ENCODE results near the gene C1orf35.

Gene C1orf35

DNA sequence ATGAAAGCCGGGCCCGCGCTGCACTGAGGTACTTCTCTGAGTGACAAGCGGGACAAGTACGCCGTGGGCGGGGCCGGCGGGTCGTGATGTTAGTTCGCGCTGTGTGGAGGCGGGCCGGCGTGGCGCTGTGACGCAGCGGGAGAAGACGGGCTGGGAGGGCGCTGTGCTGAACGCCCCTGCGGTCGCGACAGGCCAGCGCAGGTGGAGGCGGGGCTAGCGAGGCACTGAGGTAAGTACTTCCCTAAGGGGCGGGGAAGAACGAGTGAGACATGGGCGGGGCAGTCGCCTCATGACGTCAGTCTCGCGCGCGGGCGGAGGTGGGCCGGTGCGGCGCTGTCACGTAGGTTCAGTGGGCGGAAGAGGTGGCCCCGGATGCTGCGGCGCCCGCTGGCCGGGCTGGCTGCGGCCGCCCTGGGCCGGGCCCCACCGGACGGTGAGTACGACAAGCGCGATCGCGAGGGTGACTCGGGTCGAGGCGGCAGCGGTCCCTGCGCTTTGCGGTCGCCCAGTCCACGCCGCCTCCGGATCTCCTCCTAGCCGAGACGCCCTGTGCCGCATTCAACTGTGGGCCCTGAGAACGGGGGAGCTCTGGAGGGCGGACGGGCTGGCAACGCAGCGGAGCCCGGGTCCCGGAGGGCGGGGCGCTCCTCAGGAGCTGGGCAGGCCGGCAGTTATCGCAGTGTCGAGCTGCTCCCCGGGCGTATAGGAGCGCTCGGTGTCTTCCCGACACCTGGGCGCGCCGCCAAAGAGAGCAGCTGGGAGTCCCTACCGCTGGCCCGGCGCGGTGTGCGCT lies 37.0 kb upstream of the C1orf35 start, which contains the start of gene GUK1:
TSS of gene GUK1 (plus strand) at position 349 of the 793 bp plus-strand sequence. CDS start at position 373, 24 bp downstream.
- H3K36me3 ChIP-seq (ENCODE audit: control insufficient read depth, low read depth, low read length) = no peaks in the 10 kb centered on the region
- peaks cover 4% of the 10 kb centered on the region for H3K4me1 ChIP-seq (ENCODE audit: control insufficient read depth, low read depth, low read length)
- peak within 1 kb of the TSS; percentile 61 for H3K9ac ChIP-seq (ENCODE audit: low read length)
- peaks cover 35% of the 10 kb centered on the region for H3K27me3 ChIP-seq (ENCODE audit: control insufficient read depth, insufficient read depth, low read length)
- peak within 1 kb of the TSS; percentile 82 for H3K4me3 ChIP-seq (ENCODE audit: low read length)
- H3K27ac ChIP-seq (ENCODE audit: low read length) = no peak within 1 kb of the TSS
- no peaks in the 10 kb centered on the region for H3K9me3 ChIP-seq (ENCODE audit: control insufficient read depth, low read depth, low read length)

DNA sequence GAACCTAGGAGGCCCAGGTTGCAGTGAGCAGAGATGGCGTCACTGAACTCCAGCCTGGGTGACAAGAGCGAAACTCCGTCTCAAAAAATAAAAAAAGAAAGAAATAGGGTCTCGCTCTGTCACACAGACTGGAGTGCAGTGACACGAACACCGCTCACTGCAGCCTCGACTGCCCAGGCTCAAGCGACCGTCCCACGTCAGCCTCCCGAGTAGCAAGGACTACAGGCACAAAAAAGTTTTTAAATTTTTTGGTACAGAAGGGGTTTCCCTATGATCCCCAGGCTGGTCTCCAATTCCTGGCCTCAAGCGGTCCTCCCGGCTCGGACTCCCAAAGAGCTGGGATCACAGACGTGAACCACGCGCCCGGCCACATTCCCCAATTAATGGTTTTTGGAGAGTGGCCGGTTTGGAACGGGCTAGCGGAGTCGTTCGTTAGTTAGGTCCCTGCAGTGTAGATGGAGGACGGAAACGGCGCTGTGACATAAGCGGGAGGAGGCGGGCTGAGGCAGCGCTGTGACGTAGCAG lies 36.3 kb upstream of the C1orf35 start:
- Histone ChIP-seq H3K36me3 (ENCODE audit: control insufficient read depth, low read depth, low read length) (no peaks in the 10 kb centered on the region), H3K4me1 (ENCODE audit: control insufficient read depth, low read depth, low read length) (peaks cover 4% of the 10 kb centered on the region), H3K27ac (ENCODE audit: low read length) (no peak overlapping the region), H3K4me3 (ENCODE audit: low read length) (peak overlapping the region; percentile 75), H3K9ac (ENCODE audit: low read length) (peak overlapping the region; percentile 40), H3K9me3 (ENCODE audit: control insufficient read depth, low read depth, low read length) (no peaks in the 10 kb centered on the region), H3K27me3 (ENCODE audit: control insufficient read depth, insufficient read depth, low read length) (peaks cover 41% of the 10 kb centered on the region)

DNA sequence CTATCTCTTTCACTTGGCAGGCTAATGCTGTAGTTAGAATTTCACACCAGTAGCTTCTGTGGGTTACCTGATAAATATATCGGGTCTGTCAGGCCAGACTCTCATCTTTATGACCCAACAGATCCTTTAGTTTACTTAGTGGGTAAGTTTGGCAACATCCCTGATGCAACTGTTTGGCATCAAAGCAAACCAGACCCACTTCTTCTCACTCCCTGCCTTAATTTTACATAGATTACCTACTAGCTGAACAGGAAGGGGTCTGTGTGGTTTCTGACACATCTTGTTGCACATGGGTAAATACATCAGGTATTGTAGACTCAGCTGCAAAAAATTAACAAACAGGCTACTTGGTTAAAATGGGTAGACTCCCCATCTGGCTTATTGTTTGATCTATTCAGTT lies 33.8 kb upstream of the C1orf35 start:
- Histone ChIP-seq H3K4me3 (ENCODE audit: low read length) (no peak overlapping the region), H3K9ac (ENCODE audit: low read length) (no peak overlapping the region)

DNA sequence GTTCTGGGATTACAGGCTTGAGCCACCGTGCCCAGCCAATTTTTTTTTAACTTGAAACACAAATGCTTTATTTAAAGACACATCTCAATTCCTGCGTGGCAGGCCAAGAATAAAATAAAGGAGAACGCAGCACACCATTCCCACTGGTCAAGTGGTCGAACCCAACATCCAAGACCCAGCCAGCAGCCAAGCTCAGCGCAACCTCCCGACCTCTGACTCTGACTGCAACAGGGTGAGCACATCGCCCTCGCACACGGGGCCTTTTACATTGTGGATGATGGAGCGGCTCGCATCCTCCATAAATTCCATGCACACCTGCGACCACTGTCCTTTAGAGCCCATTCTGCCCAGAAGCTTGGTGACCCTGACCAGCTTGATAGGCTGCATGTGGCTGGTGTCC lies 31.5 kb upstream of the C1orf35 start:
- H3K27me3 ChIP-seq (ENCODE audit: control insufficient read depth, insufficient read depth, low read length) = peaks cover 58% of the 10 kb centered on the region
- no peaks in the 10 kb centered on the region for H3K9me3 ChIP-seq (ENCODE audit: control insufficient read depth, low read depth, low read length)
- no peak overlapping the region for H3K9ac ChIP-seq (ENCODE audit: low read length)
- no peaks in the 10 kb centered on the region for H3K4me1 ChIP-seq (ENCODE audit: control insufficient read depth, low read depth, low read length)
- H3K36me3 ChIP-seq (ENCODE audit: control insufficient read depth, low read depth, low read length) = no peaks in the 10 kb centered on the region
- no peak overlapping the region for H3K27ac ChIP-seq (ENCODE audit: low read length)
- H3K4me3 ChIP-seq (ENCODE audit: low read length) = no peak overlapping the region

More for the DNA sequence above, 33.8 kb upstream of the C1orf35 start:
- peaks cover 4% of the 10 kb centered on the region for H3K4me1 ChIP-seq (ENCODE audit: control insufficient read depth, low read depth, low read length)
- H3K36me3 ChIP-seq (ENCODE audit: control insufficient read depth, low read depth, low read length) = no peaks in the 10 kb centered on the region
- H3K27ac ChIP-seq (ENCODE audit: low read length) = no peak overlapping the region
- peaks cover 52% of the 10 kb centered on the region for H3K27me3 ChIP-seq (ENCODE audit: control insufficient read depth, insufficient read depth, low read length)
- no peaks in the 10 kb centered on the region for H3K9me3 ChIP-seq (ENCODE audit: control insufficient read depth, low read depth, low read length)

DNA sequence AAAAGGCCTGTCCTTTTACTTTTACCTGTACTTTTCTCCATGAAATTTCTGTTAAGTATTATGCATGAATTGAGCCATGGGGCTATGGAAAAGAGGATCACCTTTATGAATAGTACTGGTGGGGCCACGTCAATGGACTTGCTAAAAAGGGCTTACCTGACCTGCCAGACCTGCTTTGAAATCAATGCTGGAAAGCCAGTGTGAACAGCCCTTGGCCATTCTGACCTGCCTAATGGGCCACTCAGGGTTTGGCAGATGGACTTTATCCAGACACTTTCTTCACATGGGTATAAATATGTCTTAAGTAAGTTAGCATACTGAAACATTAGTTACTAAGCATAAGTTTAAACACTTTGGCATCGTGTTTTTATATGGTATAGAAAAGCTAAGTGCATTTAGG lies 28.6 kb upstream of the C1orf35 start:
- Histone ChIP-seq H3K27ac (ENCODE audit: low read length) (no peak overlapping the region), H3K27me3 (ENCODE audit: control insufficient read depth, insufficient read depth, low read length) (peaks cover 46% of the 10 kb centered on the region), H3K4me1 (ENCODE audit: control insufficient read depth, low read depth, low read length) (no peaks in the 10 kb centered on the region), H3K4me3 (ENCODE audit: low read length) (no peak overlapping the region), H3K9me3 (ENCODE audit: control insufficient read depth, low read depth, low read length) (no peaks in the 10 kb centered on the region), H3K36me3 (ENCODE audit: control insufficient read depth, low read depth, low read length) (no peaks in the 10 kb centered on the region), H3K9ac (ENCODE audit: low read length) (no peak overlapping the region)

DNA sequence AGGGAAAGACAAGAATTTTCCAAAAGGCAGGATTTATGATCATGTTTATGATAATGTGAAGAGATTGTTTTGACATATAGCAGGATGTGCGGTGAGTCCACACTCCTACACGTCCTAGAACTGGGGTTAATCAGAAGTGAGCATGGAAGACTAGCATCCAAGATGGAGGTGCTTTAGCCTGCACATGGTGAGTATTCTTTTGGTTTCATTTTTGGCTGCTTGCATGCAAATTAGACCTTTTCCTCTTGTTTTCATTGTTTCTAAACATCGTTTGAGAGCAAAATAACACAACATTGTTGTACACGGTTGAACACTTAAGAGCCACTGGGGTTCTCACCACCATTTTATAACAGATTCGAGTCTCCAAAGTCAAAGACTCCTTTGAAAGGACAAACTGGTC lies 22.1 kb upstream of the C1orf35 start:
- H3K4me3 ChIP-seq (ENCODE audit: low read length) = no peak overlapping the region
- H3K4me1 ChIP-seq (ENCODE audit: control insufficient read depth, low read depth, low read length) = no peaks in the 10 kb centered on the region
- no peak overlapping the region for H3K27ac ChIP-seq (ENCODE audit: low read length)
- no peak overlapping the region for H3K9ac ChIP-seq (ENCODE audit: low read length)
- no peaks in the 10 kb centered on the region for H3K9me3 ChIP-seq (ENCODE audit: control insufficient read depth, low read depth, low read length)
- H3K27me3 ChIP-seq (ENCODE audit: control insufficient read depth, insufficient read depth, low read length) = peaks cover 38% of the 10 kb centered on the region
- H3K36me3 ChIP-seq (ENCODE audit: control insufficient read depth, low read depth, low read length) = no peaks in the 10 kb centered on the region

DNA sequence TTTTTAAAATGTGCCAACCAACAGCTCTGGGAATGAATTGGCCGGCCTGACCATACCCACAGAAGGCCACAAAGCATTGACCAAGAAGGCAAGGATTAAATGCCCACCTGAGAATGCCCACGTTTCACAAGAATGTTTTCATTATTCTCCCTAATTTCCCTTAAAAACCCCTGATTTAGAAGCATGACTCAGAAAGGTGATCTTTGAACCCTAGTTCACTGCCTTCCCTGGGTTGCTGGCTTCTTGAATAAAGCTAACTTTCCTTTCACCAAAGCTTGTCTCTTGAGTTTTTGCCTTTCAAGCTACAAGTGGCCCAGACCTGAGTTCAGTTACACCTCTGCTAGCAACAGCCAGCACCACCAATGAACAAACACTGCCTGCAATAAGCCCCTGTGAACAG lies 20.4 kb upstream of the C1orf35 start:
- H3K4me3 ChIP-seq (ENCODE audit: low read length) = no peak overlapping the region
- no peak overlapping the region for H3K9ac ChIP-seq (ENCODE audit: low read length)
- no peaks in the 10 kb centered on the region for H3K36me3 ChIP-seq (ENCODE audit: control insufficient read depth, low read depth, low read length)
- H3K27me3 ChIP-seq (ENCODE audit: control insufficient read depth, insufficient read depth, low read length) = peaks cover 28% of the 10 kb centered on the region
- no peaks in the 10 kb centered on the region for H3K9me3 ChIP-seq (ENCODE audit: control insufficient read depth, low read depth, low read length)
- no peak overlapping the region for H3K27ac ChIP-seq (ENCODE audit: low read length)
- H3K4me1 ChIP-seq (ENCODE audit: control insufficient read depth, low read depth, low read length) = no peaks in the 10 kb centered on the region

DNA sequence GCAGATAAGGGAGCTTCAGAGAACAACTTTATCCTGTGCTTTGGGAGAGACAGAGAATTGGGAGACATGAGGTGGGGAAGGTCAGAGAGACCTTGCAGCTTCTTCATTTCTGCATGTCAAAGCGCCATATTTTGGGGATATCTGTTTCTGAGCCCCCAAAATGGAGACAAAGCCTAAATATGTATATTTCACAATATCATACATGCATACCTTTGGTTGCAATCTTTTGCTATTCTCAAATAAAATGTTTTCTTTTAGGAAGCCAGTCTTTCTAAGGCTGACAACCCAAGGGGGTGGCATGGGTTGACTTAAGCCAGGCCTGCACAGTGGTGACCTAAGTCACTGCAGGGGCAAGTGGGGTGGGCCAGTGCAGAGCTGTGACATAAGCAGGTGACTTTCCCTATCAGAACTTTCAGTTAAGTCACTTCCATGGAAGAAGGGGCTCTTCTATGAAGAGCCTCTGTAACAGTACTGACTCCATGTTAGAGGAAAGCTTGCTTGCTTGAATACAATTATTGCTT lies 19.9 kb upstream of the C1orf35 start:
- H3K4me3 ChIP-seq (ENCODE audit: low read length) = no peak overlapping the region
- H3K9me3 ChIP-seq (ENCODE audit: control insufficient read depth, low read depth, low read length) = peaks cover 3% of the 10 kb centered on the region
- H3K4me1 ChIP-seq (ENCODE audit: control insufficient read depth, low read depth, low read length) = no peaks in the 10 kb centered on the region
- no peak overlapping the region for H3K27ac ChIP-seq (ENCODE audit: low read length)
- no peak overlapping the region for H3K9ac ChIP-seq (ENCODE audit: low read length)
- no peaks in the 10 kb centered on the region for H3K36me3 ChIP-seq (ENCODE audit: control insufficient read depth, low read depth, low read length)
- H3K27me3 ChIP-seq (ENCODE audit: control insufficient read depth, insufficient read depth, low read length) = peaks cover 28% of the 10 kb centered on the region

DNA sequence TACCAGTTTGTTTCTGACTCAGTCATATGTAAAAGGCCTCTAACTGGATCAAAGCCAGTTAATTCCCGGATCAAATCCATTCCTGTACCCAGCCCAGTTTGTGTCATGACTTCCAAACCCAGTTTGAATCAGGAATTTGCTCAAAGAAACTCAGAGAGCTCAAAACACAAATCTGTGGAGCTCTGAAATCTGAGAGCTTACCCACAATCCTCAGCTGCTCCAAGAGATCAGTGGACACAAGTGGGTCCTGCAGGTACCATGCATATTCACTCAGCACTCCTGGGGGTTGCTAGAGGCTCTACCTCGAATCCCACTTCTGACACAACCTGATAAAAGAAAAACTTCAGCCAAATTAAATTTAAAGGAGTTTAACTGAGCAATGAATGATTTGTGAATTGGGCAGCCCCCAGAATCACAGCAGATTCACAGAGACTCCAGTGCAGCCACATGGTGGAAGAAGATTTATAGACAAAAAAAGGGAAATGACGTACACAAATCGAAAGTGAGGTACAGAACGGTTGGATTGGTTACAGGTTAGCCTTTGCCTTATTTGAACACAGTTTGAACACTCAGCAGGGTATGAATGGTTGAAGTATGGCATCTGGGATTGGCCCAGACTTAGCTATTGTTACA lies 17.8 kb upstream of the C1orf35 start:
- Histone ChIP-seq H3K4me3 (ENCODE audit: low read length) (no peak overlapping the region), H3K4me1 (ENCODE audit: control insufficient read depth, low read depth, low read length) (no peaks in the 10 kb centered on the region)

DNA sequence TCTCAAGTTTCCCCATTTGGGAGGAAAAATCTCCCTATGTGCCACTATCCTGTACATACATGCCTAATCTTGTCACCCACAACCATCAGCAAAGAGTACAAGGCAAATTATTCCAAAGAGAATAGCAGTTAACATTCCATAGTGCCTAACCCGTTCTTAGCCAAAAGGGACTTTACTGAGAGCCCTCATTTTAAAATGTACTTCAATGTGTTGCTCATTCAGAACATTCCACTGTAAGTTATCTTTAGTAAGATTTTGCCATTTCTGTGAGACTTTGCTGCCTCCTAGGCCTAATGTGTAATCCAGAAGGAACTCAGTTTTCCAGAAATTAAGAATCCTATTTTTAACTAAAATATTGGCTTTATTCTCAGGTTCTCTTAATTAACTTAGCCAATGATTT lies 17.2 kb upstream of the C1orf35 start:
- Histone ChIP-seq H3K27ac (ENCODE audit: low read length) (no peak overlapping the region), H3K4me3 (ENCODE audit: low read length) (no peak overlapping the region), H3K9ac (ENCODE audit: low read length) (no peak overlapping the region), H3K36me3 (ENCODE audit: control insufficient read depth, low read depth, low read length) (no peaks in the 10 kb centered on the region), H3K9me3 (ENCODE audit: control insufficient read depth, low read depth, low read length) (peaks cover 11% of the 10 kb centered on the region), H3K4me1 (ENCODE audit: control insufficient read depth, low read depth, low read length) (no peaks in the 10 kb centered on the region), H3K27me3 (ENCODE audit: control insufficient read depth, insufficient read depth, low read length) (peaks cover 22% of the 10 kb centered on the region)

More for the DNA sequence above, 17.8 kb upstream of the C1orf35 start:
- Histone ChIP-seq H3K27ac (ENCODE audit: low read length) (no peak overlapping the region), H3K27me3 (ENCODE audit: control insufficient read depth, insufficient read depth, low read length) (peaks cover 22% of the 10 kb centered on the region), H3K36me3 (ENCODE audit: control insufficient read depth, low read depth, low read length) (no peaks in the 10 kb centered on the region), H3K9ac (ENCODE audit: low read length) (no peak overlapping the region), H3K9me3 (ENCODE audit: control insufficient read depth, low read depth, low read length) (peaks cover 11% of the 10 kb centered on the region)

DNA sequence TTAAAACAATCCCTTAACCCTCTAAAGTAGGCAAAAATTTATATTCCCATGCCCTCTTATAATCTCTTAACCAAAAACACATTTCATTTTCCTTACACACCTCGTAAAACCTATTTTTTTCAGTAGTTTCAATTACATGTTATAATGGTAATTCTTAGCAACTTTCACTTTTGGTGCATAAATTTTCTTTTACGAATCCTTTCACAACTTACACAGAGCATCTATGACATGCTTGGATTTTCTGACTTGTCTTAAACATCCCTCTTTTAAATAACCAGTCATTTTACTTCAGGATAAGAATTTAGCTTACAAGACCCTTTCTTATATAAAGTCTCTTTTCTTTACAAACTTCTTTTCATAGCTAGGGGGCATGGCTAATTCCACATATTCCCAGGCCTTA lies 14.9 kb upstream of the C1orf35 start:
- Histone ChIP-seq H3K9ac (ENCODE audit: low read length) (no peak overlapping the region), H3K27me3 (ENCODE audit: control insufficient read depth, insufficient read depth, low read length) (peaks cover 4% of the 10 kb centered on the region), H3K4me1 (ENCODE audit: control insufficient read depth, low read depth, low read length) (no peaks in the 10 kb centered on the region), H3K27ac (ENCODE audit: low read length) (no peak overlapping the region), H3K4me3 (ENCODE audit: low read length) (no peak overlapping the region), H3K9me3 (ENCODE audit: control insufficient read depth, low read depth, low read length) (peaks cover 11% of the 10 kb centered on the region), H3K36me3 (ENCODE audit: control insufficient read depth, low read depth, low read length) (no peaks in the 10 kb centered on the region)
